HT-29 (cell line): ENCODE measurements around the gene TPGS1. TPM values are rescaled to one million over a fixed set of nuclear protein-coding genes. Genes with fewer than 3 reads are reported as not detected.

Source experiments
- DNase-seq: peaks from one replicate; pipeline ENCODE4 v3.0.0-alpha.2; 2015; ENCODE audit warnings: low spot score
- total RNA-seq: library from RNA; depleted of rRNA; stranded (reverse); fragments of >200 nt; shearing (Covaris generic); gene quantifications from 2 replicates; pipeline ENCODE4 v1.2.3, GENCODE V29; 2014

Gene TPGS1
- total RNA-seq, 1 experiment from 2014 or later, result 25.8 TPM

DNA sequence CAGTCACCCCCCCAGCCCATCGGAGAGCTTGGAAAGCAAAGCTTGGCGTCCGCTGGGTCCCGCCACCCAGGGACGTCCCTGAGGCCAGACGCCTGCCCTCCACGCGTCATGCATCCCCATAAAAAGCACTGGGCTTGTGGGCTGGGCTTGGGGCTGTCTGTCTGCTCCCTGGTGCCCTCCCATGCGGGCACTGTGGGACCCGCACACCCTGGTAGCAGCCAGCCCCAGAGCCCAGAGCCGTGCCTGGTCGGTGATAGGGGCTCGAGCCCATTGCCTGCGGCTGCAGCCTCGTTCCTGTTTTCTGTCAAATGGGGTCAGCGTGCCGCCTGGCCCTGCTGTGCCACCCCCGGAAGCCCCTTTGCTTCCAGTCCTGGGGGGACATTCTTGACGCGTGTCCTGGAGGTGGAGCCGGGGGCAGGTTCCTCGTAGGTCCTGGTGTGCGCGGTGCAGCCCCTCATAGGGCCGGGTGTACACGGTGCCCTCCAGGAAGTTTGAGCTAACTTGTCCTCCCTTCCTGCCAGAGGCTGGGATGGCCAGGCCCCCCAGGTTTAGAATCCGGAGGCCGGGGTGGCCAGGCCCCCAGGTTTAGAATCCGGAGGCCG is 32.2 kb downstream of the TPGS1 start:
- DNase-seq, result no peak

GRCh38 chr19:540867-541637 is 33.8 kb downstream of the TPGS1 start:
- no peak for DNase-seq

DNA sequence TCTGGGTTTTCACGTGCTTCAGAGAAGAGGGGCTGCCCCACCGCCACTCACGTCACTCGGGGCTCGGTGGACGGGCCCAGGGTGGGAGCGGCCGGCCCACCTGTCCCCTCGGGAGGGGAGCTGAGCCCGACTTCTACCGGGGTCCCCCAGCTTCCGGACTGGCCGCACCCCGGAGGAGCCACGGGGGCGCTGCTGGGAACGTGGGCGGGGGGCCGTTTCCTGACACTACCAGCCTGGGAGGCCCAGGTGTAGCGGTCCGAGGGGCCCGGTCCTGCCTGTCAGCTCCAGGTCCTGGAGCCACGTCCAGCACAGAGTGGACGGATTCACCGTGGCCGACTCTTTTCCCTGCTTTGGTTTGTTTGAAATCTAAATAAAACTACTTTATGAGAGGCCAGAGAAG is 34.4 kb downstream of the TPGS1 start:
- no peak for DNase-seq

DNA sequence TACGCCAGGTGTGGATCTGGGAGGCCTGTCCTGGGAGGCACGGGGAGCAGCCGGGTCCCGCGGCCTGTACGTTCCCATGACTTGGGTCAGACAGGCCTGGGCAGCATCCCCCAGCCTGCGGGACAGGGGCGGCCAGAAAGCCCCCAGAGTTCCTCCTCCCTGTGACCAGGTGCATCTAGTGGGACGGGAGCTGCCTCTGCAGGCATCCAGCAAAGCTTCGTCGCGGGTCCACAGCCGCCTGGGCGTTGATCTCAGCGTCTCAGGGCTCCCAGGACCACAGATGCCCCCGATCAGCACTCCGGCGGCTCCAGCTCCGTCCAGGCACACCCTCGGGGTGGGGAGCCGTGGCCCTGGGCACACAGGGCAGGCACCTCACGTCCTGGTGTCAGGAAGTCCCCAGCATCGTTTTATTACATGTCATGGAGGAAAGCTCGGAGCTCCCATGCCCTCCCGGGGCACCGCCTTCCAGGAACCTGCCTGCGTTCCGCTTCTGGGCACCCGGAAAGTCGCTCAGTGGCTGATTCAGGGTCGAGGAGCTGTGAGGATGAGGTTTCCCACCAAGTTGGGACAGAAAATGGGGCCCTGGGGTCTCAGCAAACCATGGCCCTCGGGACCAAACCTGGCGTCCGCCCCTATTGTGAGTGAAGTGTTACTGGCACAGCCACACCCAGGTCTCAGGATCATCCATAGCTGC is 35.0 kb downstream of the TPGS1 start:
- no peak for DNase-seq

DNA sequence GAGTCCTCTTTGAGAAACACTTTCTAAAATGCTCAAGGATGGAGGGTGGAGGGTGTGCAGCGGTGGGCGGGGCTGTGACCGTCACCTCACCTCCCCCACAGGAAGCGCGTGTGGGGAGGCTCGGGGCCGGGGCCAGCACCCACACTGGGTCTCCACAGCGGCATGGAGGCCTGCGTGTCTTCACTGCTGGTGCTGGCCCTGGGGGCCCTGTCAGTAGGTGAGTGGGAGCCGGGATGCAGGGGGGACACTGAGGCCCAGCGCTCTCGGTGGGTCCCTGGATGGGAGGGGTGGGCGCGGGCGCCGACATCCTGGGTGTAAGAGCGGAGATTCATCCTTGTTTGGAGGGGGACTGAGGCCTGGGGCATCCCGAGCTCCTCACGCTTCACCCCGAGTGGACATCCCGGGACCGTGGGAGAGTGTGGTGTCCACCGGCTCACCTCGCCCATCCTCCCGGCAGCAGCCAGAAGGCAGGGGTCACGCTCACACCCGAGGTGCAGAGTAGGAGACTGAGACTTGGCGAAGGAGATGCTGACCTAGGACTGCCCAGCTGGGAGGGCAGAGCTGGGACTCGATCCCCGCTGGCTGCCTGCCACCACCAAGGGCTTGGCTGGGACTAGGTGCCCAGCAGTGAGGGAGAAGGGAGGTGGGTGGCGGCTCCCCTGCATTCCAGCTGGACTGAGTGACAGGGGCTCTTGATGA is 36.8 kb downstream of the TPGS1 start, which contains the start of gene GZMM:
GZMM (plus strand) TSS at position 144 of the 699 bp plus-strand sequence; CDS start at position 163, 19 bp downstream.
- no peak for DNase-seq

- no peak for DNase-seq
Observed at GRCh38 chr19:547117-547516, 39.8 kb downstream of the TPGS1 start.

GRCh38 chr19:547836-548720 is 40.8 kb downstream of the TPGS1 start:
- DNase-seq, result no peak

DNA sequence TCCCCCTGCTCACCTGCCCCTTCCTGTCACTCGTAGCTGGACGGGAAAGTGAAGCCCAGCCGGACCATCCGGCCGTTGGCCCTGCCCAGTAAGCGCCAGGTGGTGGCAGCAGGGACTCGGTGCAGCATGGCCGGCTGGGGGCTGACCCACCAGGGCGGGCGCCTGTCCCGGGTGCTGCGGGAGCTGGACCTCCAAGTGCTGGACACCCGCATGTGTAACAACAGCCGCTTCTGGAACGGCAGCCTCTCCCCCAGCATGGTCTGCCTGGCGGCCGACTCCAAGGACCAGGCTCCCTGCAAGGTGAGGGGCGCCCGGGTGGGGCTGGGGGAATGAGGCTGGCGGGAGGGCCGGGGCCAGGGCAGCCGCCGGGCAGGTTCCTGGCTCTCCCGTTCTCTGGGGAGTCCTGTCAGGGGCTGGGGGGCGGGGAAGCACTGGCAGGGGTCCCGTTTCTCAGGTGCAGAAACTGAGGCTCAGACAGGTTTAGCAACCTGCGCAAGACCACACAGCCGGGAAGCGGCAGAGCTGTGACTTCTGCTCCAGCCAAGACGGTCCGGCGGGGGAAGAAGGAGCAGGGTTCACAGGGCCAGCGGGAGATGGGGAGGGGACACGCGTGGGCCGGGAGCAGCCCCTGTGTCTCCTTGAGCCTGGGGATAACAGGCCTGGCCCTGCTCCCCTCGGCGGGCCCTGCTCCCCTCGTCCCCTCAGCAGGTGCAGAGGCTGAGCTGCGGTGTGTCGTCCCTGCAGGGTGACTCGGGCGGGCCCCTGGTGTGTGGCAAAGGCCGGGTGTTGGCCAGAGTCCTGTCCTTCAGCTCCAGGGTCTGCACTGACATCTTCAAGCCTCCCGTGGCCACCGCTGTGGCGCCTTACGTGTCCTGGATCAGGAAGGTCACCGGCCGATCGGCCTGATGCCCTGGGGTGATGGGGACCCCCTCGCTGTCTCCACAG is 41.9 kb downstream of the TPGS1 start:
- DNase-seq, result no peak

- no peak for DNase-seq
Observed at GRCh38 chr19:554817-555216, 47.5 kb downstream of the TPGS1 start.

DNA sequence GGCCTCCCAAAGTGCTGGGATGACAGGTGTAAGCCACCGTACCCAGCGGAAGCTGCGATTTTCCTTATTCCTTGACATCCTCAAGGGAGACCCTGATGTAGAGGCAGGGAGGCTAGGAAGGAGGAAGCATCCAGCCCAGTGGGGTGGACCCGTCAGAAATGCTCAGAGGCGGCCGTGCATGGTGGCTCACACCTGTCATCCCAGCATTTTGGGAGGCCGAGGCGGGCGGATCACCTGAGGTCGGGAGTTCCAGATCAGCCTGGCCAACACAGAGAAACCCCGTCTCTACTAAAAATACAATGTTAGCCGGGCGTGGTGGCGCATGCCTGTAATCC is 48.1 kb downstream of the TPGS1 start:
- DNase-seq, result no peak

DNA sequence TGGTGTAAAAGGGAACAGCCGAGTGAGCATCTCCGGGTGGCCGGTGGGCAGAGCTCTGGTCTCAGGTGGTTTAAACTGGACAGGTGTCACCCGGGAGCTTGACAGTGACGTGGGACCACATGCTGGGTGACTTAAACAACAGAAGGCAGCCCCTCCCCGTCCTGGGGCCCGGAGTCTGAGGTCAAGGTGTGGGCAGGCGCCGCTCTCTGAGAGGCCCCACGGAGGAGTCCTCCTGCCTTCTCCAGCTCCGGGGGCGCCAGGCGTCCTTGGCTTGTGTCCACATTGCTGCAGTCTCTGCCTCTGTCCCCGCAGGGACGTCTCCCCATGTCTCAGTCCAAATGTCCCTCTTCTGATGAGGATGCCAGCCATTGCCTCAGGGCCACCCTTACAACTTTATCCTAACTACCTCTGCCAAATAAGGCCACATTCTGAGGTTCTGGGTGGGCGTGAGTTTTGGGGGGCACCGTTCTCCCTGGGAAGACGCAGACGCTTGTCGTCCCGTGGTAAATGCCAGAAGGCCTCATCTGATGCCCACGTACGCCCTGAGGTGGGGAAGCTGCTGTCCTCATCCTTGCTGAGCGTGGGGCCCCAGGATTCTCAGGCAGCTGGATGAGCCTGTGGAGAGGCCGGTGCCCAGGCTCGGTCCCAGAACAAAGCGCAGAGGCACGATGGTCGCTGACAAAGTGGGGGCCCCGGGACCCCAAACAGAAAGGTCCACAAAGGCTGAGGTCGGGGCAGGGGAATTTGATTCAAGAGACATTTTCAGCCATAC is 49.5 kb downstream of the TPGS1 start:
- DNase-seq, result no peak

DNA sequence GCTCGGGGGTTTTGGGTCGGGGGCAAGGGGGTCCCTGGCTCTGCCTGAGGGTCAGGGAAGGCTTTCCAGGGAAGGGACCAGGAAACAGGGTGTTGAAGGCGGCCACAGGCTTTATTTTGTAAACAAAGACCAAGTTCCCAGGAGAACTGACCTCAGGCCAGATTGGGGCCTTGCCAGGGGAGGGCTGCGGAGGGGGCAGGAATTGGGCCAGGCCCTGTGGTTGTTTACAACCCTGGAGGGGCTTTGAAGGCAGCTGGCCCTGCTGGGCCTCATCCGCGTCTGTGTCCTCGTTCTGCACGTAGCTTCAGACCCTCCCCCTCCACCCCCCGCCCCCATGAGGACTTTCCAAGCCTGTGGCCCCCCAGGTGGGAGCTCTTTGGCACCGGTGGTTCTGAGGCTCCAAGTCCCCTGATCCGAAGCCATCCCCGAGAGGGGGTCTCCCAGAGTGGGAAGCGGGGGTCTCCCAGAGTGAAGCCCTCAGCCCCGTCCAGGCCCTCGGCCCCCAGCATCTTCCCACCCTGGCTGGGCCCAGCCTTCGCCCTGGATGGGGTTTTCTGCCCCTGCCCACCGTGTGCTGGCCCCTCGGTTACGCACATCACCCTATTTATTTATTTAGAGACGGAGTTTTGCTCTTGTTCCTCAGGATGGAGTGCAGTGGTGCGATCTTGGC is 51.6 kb downstream of the TPGS1 start:
- no peak for DNase-seq

GRCh38 chr19:560121-560520 is 52.8 kb downstream of the TPGS1 start:
- no peak for DNase-seq

DNA sequence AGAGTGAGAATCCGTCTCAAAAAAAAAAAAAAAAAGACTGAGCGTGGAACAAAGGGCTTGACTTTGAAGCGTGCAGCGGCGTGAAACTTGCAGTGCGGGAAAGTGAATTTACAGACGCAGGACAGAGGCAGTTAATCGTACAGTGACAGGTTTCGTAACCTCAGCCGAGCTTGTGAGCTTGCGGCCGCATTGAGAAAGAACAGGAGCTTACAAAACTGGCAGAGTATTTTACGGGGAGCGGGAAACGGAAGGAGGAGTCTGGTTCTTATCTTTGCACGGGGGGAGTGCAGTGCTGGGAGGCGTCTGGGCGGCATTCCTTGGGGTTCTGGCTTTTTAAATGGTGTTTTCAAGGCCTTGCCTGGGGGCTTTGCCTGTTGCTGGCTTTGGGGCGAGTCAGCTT is 59.1 kb downstream of the TPGS1 start:
- DNase-seq, result no peak

DNA sequence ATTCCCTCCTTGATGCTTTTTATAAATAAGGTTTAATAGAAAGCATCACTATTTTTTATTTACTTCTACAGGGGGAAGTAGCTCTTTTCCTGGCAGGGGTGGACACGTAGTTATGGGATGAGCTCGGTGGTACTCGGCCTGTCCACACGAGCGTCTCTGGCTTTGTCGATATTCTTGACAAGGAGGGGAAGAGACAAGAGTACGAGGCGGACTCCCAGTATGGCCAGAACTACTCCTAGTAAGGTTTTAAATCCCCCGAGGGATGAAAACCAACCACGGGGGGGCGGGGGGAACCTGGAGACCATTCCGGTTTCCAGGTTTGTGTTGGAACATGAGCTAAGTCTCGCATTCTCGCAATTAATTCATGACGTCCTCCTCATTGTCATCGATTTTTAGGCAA is 59.5 kb downstream of the TPGS1 start:
- DNase-seq, result no peak

DNA sequence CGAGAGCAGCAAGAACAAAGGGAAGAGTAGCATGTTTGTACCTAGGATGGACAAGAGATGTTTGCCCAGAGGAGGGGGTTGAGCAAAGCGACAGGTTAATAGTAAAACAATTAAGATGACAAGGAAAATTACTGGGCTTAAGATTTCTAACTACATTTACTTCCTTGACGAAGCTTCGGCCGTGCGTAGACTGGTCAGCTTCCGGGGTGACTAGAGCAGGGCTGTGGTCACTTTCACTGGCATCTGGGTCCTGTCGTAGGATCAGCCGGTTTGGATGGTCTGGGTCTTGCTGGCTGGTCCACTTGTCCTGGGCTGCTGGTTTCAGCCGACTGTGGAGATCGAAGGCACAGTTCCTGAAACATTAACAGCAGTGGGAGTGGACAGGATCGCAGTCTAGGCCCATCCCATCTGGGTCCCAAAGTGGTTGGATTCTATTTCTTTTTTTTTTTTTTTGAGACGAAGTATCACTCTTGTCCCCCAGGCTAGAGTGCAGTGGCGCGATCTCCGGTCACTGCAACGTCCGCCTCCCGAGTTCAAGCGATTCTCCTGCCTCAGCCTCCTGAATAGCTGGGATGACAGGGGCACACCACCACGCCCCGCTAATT is 60.1 kb downstream of the TPGS1 start:
- DNase-seq, result no peak
